Left ventricle myocardium inferior (tissue), 1 donor: Measurements from ENCODE around the gene TBC1D22A. TPM values are rescaled to one million over a fixed set of nuclear protein-coding genes. Genes with fewer than 3 reads are reported as not detected.

Experiments used
- DNase-seq: peaks from one replicate; pipeline ENCODE4 v3.0.0-alpha.2; 2020
- H3K27ac ChIP-seq: fragments of 200-600 bp; replicated peaks from 2 replicates; pipeline ENCODE4 v1.8.0; 2021
- H3K27me3 ChIP-seq: fragments of 200-600 bp; 2 replicates; pipeline ENCODE4 v1.8.0; 2021; ENCODE audit warnings: low read depth
- H3K36me3 ChIP-seq: fragments of 200-600 bp; 2 replicates; pipeline ENCODE4 v1.8.0; 2021
- H3K4me1 ChIP-seq: fragments of 200-600 bp; 2 replicates; pipeline ENCODE4 v1.8.0; 2021
- H3K4me3 ChIP-seq: fragments of 200-600 bp; 2 replicates; pipeline ENCODE4 v1.8.0; 2021; ENCODE audit warnings: mild to moderate bottlenecking, moderate library complexity
- H3K9me3 ChIP-seq: fragments of 200-600 bp; replicated peaks from 2 replicates; pipeline ENCODE4 v1.8.0; 2021
- intact Hi-C: fragments of 100-400 bp; cut with micrococcal nuclease; formaldehyde crosslinking; loops from one replicate; pipeline ENCODE4 v1.11.0; 2022
- total RNA-seq: library from RNA; stranded (reverse); fragmentation: NEBNext Ultra II Directional; extraction: Animal tissue kit (Norgen Biotek cat#: 25700); gene quantifications from one replicate; pipeline ENCODE4 v1.2.1, GENCODE V29; 2021
- TF ChIP-seq, protein P1 (sequence below): fragments of 200-600 bp; IDR thresholded peaks from 2 replicates; pipeline ENCODE4 v1.8.0; 2021; ENCODE audit warnings: antibody characterized with exemption, mild to moderate bottlenecking, borderline replicate concordance
- donor health status: DM: no; HTN: yes; CAD: no; lungs with severe emphysema.

The TBC1D22A gene
- total RNA-seq, 1 donor from 2014 or later, result 16.2 TPM

DNA sequence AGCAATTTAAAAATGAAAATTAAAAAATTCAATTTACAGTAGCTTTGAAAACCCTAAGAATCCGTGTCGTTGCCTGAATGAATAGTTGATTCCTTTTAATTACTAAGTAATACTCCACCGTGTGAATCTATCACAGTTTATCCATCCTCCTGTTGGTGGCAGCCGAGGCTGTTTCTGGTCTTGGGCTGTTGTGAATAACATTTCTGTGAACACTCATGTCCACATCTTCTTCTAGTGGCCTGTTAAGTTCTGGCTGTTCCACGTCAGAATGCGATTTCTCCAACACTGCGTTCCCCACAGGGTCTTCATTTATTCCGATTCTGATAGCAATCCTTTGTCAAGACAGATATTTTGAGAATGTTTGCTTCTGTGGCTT lies 223.0 kb downstream of the TBC1D22A start:
- TF ChIP-seq, protein P1, sequence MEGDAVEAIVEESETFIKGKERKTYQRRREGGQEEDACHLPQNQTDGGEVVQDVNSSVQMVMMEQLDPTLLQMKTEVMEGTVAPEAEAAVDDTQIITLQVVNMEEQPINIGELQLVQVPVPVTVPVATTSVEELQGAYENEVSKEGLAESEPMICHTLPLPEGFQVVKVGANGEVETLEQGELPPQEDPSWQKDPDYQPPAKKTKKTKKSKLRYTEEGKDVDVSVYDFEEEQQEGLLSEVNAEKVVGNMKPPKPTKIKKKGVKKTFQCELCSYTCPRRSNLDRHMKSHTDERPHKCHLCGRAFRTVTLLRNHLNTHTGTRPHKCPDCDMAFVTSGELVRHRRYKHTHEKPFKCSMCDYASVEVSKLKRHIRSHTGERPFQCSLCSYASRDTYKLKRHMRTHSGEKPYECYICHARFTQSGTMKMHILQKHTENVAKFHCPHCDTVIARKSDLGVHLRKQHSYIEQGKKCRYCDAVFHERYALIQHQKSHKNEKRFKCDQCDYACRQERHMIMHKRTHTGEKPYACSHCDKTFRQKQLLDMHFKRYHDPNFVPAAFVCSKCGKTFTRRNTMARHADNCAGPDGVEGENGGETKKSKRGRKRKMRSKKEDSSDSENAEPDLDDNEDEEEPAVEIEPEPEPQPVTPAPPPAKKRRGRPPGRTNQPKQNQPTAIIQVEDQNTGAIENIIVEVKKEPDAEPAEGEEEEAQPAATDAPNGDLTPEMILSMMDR, result no peak
- no peak for DNase-seq
- Histone ChIP-seq H3K4me3 (no peak overlapping the region), H3K36me3 (peaks cover 4% of the 10 kb centered on the region), H3K9me3 (no peaks in the 10 kb centered on the region), H3K4me1 (peaks cover 4% of the 10 kb centered on the region), H3K27me3 (no peaks in the 10 kb centered on the region), H3K27ac (no peak overlapping the region)
- intact Hi-C loops, result no loop called here

DNA sequence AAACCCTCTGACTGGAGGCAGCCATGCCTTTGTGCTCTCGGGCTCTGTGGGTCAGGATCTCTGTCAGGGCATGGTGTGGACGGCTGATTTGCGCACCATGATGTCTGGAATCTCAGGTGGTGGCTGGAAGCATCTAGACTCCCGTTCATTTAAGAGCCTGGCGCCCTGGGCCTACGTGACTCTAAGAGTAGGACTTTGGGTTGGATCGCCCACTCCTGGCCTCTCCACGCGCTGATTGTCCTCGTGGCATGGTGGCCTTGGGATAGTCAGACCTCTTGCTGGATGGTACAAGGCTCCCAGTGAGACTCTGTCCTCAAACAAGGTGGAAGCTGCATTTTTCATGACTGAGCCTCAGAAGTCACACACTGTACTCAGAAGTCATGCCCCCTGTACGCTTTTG lies 224.3 kb downstream of the TBC1D22A start:
- peaks cover 17% of the 10 kb centered on the region for H3K36me3 ChIP-seq
- H3K4me3 ChIP-seq, result no peak overlapping the region
- no peak for DNase-seq
- TF ChIP-seq, protein P1, result no peak
- H3K4me1 ChIP-seq, result peaks cover 4% of the 10 kb centered on the region
- intact Hi-C loops, result no loop called here
- H3K27ac ChIP-seq, result no peak overlapping the region
- H3K27me3 ChIP-seq, result no peaks in the 10 kb centered on the region
- no peaks in the 10 kb centered on the region for H3K9me3 ChIP-seq

DNA sequence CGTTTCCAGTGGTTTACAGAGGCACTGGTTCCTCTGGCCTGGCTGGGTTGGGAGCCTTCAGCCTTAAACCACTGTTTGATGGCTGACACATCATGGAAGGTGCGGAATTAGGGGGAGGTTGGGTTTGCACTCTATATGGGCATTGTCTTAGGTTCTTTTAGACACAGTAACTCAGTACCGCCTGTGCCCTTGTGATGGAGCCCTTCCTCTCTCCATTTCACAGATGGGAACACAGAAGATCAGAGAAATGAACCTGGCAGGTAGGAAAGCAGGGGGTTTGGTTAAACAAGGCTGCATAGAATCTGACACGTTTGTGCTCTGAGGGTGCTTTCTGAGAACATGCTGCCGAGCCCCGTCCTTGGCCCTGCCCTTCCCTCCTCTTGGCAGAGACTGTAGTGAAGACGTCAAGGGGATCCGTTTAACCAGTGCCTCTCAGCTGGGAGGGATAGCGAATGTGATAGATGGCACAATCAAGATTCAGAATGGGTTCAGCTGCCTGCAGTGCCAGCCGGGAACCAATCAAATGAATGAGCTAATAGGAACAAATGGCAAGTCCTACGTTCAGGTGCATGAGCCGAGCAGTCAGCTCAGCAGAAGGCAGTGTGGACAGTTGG lies 228.6 kb downstream of the TBC1D22A start:
- H3K4me3 ChIP-seq, result no peak overlapping the region
- DNase-seq, result no peak
- TF ChIP-seq, protein P1, result no peak
- peaks cover 11% of the 10 kb centered on the region for H3K4me1 ChIP-seq
- peaks cover 21% of the 10 kb centered on the region for H3K36me3 ChIP-seq
- no peak overlapping the region for H3K27ac ChIP-seq
- intact Hi-C loops, result no loop called here
- no peaks in the 10 kb centered on the region for H3K27me3 ChIP-seq
- no peaks in the 10 kb centered on the region for H3K9me3 ChIP-seq

DNA sequence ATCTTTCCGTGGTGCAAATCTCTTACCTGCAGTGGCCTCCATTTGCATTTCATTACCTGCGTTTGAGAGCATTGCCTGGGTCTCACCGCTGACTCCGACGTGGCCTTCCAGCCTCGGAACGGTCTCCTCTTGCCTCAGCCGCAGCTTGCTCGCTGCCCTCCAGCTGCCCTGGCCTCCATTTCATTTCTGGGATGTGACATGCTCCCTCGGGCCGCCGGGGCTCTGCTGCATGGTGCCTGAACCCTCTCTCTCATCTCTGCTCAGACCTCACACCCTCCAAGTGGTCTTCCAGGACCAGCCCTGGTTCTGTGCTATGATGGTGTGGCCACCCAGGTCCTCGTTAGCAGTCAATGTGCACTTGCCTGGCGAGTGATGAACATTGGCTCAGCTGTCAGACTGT lies 229.2 kb downstream of the TBC1D22A start:
- intact Hi-C loops, result no loop called here
- no peak for DNase-seq
- Histone ChIP-seq H3K4me1 (peaks cover 17% of the 10 kb centered on the region), H3K27ac (no peak overlapping the region), H3K9me3 (no peaks in the 10 kb centered on the region), H3K36me3 (peaks cover 21% of the 10 kb centered on the region), H3K4me3 (no peak overlapping the region), H3K27me3 (no peaks in the 10 kb centered on the region)
- TF ChIP-seq, protein P1, result no peak

GRCh38 chr22:46992121-46992731 lies 229.8 kb downstream of the TBC1D22A start:
- intact Hi-C loops, result no loop called here
- H3K36me3 ChIP-seq, result peaks cover 21% of the 10 kb centered on the region

More at GRCh38 chr22:46992121-46992731, 229.8 kb downstream of the TBC1D22A start:
- no peaks in the 10 kb centered on the region for H3K9me3 ChIP-seq
- H3K4me1 ChIP-seq, result peaks cover 23% of the 10 kb centered on the region
- no peaks in the 10 kb centered on the region for H3K27me3 ChIP-seq
- H3K4me3 ChIP-seq, result no peak overlapping the region
- DNase-seq, result no peak
- TF ChIP-seq, protein P1, result no peak
- no peak overlapping the region for H3K27ac ChIP-seq
